H1 (cell line): ENCODE measurements around the gene IFNL4. TPM values are rescaled to one million over a fixed set of nuclear protein-coding genes. Genes with fewer than 3 reads are reported as not detected.

Source experiments
- CTCF ChIA-PET: fragments of 300-600 bp; sonication (Branson Sonifier 250); formaldehyde crosslinking; loops from one replicate; lab custom pipeline; 2021; ENCODE audit not compliant: partially characterized antibody; lab: Charles Lee
- POLR2A ChIA-PET: fragments of 300-600 bp; sonication (Branson Sonifier 250); formaldehyde crosslinking; loops from one replicate; lab custom pipeline; 2021; ENCODE audit warnings: inconsistent platforms; ENCODE audit not compliant: partially characterized antibody; lab: Charles Lee
- DNase-seq, 2 experiments: peaks; one replicate each; pipeline versions ENCODE4 v3.0.0 to v3.0.0-alpha.2; 2010 to 2022; ENCODE audit warnings: low spot score in 2 of 2, low read depth in 1 of 2, mixed read lengths in 1 of 2
- FAIRE-seq: peaks from 2 replicates; lab custom pipeline; 2011; peaks lifted over from hg19 to GRCh38; lab: Jason Lieb, UNC
- H2AFZ ChIP-seq: 2 replicates; pipeline ENCODE4 v1.8.1; 2012; ENCODE audit warnings: low read length, inconsistent platforms
- H2AK5ac ChIP-seq: 2 replicates; pipeline ENCODE4 v1.6.1; 2013; ENCODE audit warnings: low read depth, low read length
- H2BK120ac ChIP-seq: replicated peaks from 2 replicates; pipeline ENCODE3; 2013; ENCODE audit warnings: low read depth, low read length, inconsistent platforms
- H2BK12ac ChIP-seq: 2 replicates; pipeline ENCODE4 v1.6.1; 2013; ENCODE audit warnings: low read depth, low read length
- H2BK15ac ChIP-seq: 2 replicates; pipeline ENCODE4 v1.6.1; 2013; ENCODE audit warnings: low read length
- H2BK20ac ChIP-seq: 2 replicates; pipeline ENCODE4 v1.6.1; 2013; ENCODE audit warnings: low read length
- H2BK5ac ChIP-seq: 2 replicates; pipeline ENCODE4 v1.6.1; 2013; ENCODE audit warnings: low read depth, low read length
- H3K14ac ChIP-seq: 2 replicates; pipeline ENCODE4 v1.6.1; 2013; ENCODE audit warnings: inconsistent platforms; ENCODE audit not compliant: insufficient read length
- H3K18ac ChIP-seq: 2 replicates; pipeline ENCODE4 v1.6.1; 2013; ENCODE audit warnings: low read length; ENCODE audit errors: extremely low read depth
- H3K23ac ChIP-seq: 2 replicates; pipeline ENCODE4 v1.6.1; 2013; ENCODE audit warnings: inconsistent platforms; ENCODE audit not compliant: insufficient read length
- H3K23me2 ChIP-seq: 2 replicates; pipeline ENCODE4 v1.6.1; 2013; ENCODE audit warnings: low read depth, low read length
- H3K27ac ChIP-seq: 2 replicates; pipeline ENCODE4 v1.6.1; 2011; ENCODE audit warnings: low read depth, low read length, inconsistent platforms
- H3K27me3 ChIP-seq, 4 experiments: replicated peaks in 1 of 4; 1 replicate in 1 of 4; 2 replicates in 3 of 4; pipeline versions ENCODE4 v1.6.1 to v1.8.1; 2011 to 2013; ENCODE audit warnings: low read length in 3 of 4, mild to moderate bottlenecking in 3 of 4, inconsistent platforms in 2 of 4, mixed read lengths in 2 of 4, moderate library complexity in 1 of 4; ENCODE audit not compliant: control insufficient read depth in 3 of 4, insufficient read depth in 3 of 4; ENCODE audit errors: extremely low read depth in 1 of 4
- H3K36me3 ChIP-seq, 4 experiments: 2 replicates each; pipeline versions ENCODE4 v1.6.1 to v1.8.1; 2011 to 2013; ENCODE audit warnings: mild to moderate bottlenecking in 4 of 4, low read length in 3 of 4, moderate library complexity in 2 of 4, control low read depth in 1 of 4, inconsistent platforms in 1 of 4; ENCODE audit not compliant: insufficient read depth in 4 of 4, control insufficient read depth in 2 of 4
- H3K4ac ChIP-seq: replicated peaks from 2 replicates; pipeline ENCODE3; 2013; ENCODE audit warnings: low read length, low read depth, mixed read lengths, inconsistent platforms; ENCODE audit not compliant: insufficient read length
- H3K4me1 ChIP-seq, 4 experiments: replicated peaks in 1 of 4; 1 replicate in 1 of 4; 2 replicates in 3 of 4; pipeline versions ENCODE4 v1.6.1 to v1.8.1; 2011 to 2013; ENCODE audit warnings: low read length in 3 of 4, inconsistent platforms in 2 of 4, mixed read lengths in 1 of 4; ENCODE audit not compliant: insufficient read depth in 4 of 4, control insufficient read depth in 3 of 4
- H3K4me2 ChIP-seq, 2 experiments: 2 replicates each; pipeline versions ENCODE4 v1.6.1 to v1.8.1; 2011 to 2013; ENCODE audit warnings: low read depth in 2 of 2, low read length in 2 of 2, control low read depth in 1 of 2, inconsistent platforms in 1 of 2, mild to moderate bottlenecking in 1 of 2; ENCODE audit not compliant: insufficient read depth in 1 of 2
- H3K4me3 ChIP-seq, 4 experiments: fragments of 200-600, 300-600 bp in 1 of 4; sonication (generic), shearing (Covaris generic), sonication (Bioruptor Twin) in 1 of 4; 2 replicates each; pipeline versions ENCODE4 v1.5.1 to v1.8.1; 2011 to 2016; ENCODE audit warnings: low read length in 4 of 4, low read depth in 3 of 4, control low read depth in 2 of 4, inconsistent platforms in 2 of 4, mild to moderate bottlenecking in 2 of 4, mixed read lengths in 1 of 4, moderate library complexity in 1 of 4; ENCODE audit not compliant: insufficient read depth in 2 of 4; ENCODE audit errors: extremely low read depth in 1 of 4
- H3K56ac ChIP-seq: replicated peaks from 2 replicates; pipeline ENCODE3; 2013; ENCODE audit warnings: low read depth, mild to moderate bottlenecking, mixed read lengths, low read length, inconsistent platforms; ENCODE audit not compliant: insufficient read length
- H3K79me1 ChIP-seq: 2 replicates; pipeline ENCODE4 v1.6.1; 2013; ENCODE audit warnings: low read depth, low read length, control low read depth
- H3K79me2 ChIP-seq, 2 experiments: 2 replicates each; pipeline versions ENCODE4 v1.6.1 to v1.8.1; 2012 to 2013; ENCODE audit warnings: low read length in 2 of 2, mild to moderate bottlenecking in 2 of 2, inconsistent platforms in 1 of 2; ENCODE audit not compliant: insufficient read depth in 2 of 2, control insufficient read depth in 1 of 2
- H3K9ac ChIP-seq, 4 experiments: replicated peaks in 1 of 4; 1 replicate in 1 of 4; 2 replicates in 3 of 4; pipeline versions ENCODE4 v1.6.1 to v1.8.1; 2011 to 2013; ENCODE audit warnings: low read depth in 3 of 4, low read length in 3 of 4, control low read depth in 2 of 4, mild to moderate bottlenecking in 2 of 4, moderate library complexity in 2 of 4, inconsistent platforms in 1 of 4; ENCODE audit errors: extremely low read depth in 1 of 4
- H3K9me3 ChIP-seq, 2 experiments: 2 replicates each; pipeline versions ENCODE4 v1.6.1 to v1.8.1; 2012 to 2013; ENCODE audit warnings: mild to moderate bottlenecking in 2 of 2, moderate library complexity in 2 of 2, control low read depth in 1 of 2, inconsistent platforms in 1 of 2, low read depth in 1 of 2, low read length in 1 of 2, mixed read lengths in 1 of 2; ENCODE audit not compliant: insufficient read depth in 2 of 2
- H4K20me1 ChIP-seq, 2 experiments: replicated peaks in 1 of 2; 2 replicates each; pipeline versions ENCODE3 to v1.8.1; 2011 to 2013; ENCODE audit warnings: inconsistent platforms in 2 of 2, low read length in 2 of 2, mild to moderate bottlenecking in 1 of 2; ENCODE audit not compliant: insufficient read depth in 2 of 2, control insufficient read depth in 1 of 2
- H4K5ac ChIP-seq: 2 replicates; pipeline ENCODE4 v1.6.1; 2013; ENCODE audit warnings: low read length, low read depth, mixed read lengths, inconsistent platforms; ENCODE audit not compliant: insufficient read length
- H4K8ac ChIP-seq: 2 replicates; pipeline ENCODE4 v1.8.0; 2013; ENCODE audit warnings: mild to moderate bottlenecking, moderate library complexity, low read length, inconsistent platforms; ENCODE audit not compliant: insufficient read depth; ENCODE audit errors: extremely low read depth
- H4K91ac ChIP-seq: replicated peaks from 2 replicates; pipeline ENCODE3; 2013; ENCODE audit warnings: low read length, mixed read lengths, inconsistent platforms; ENCODE audit not compliant: insufficient read length
- SP1 ChIP-seq: IDR thresholded peaks from 2 replicates; pipeline ENCODE4 v1.6.1; 2011; ENCODE audit warnings: low read depth, low read length
- WGBS, 2 experiments: shearing (Covaris generic) in 1 of 2; methylation state at CpG; one replicate each; pipeline versions ENCODE4 v1.1.6 to v1.1.7; 2013 to 2015; ENCODE audit warnings: low lambda C conversion rate in 2 of 2, mixed read lengths in 2 of 2, inconsistent platforms in 1 of 2, low coverage in 1 of 2, missing lambda C conversion rate in 1 of 2; ENCODE audit not compliant: insufficient replicate concordance in 2 of 2, insufficient coverage in 1 of 2, insufficient read length in 1 of 2; ENCODE audit errors: extremely low coverage in 1 of 2, missing lambda C conversion rate in 1 of 2; 5-methylcytosine and 5-hydroxymethylcytosine counted together
- polyA plus RNA-seq, 7 experiments: library from polyadenylated mRNA; depleted of rRNA in 3 of 7; stranded (reverse) in 5 of 7; unstranded in 2 of 7; fragments of >200 nt in 5 of 7; fragments of 200-250 nt in 2 of 7; gene quantifications; 1 replicate in 5 of 7; 2 replicates in 1 of 7; 4 replicates in 1 of 7; pipeline versions ENCODE4 v1.2.1 to v1.2.3, GENCODE V29; 2011 to 2013; ENCODE audit warnings: missing spikeins in 2 of 7, mixed read lengths in 2 of 7
- total RNA-seq: library from RNA; stranded (reverse); fragmentation: NEBNext Ultra II Directional; extraction: Animal tissue kit (Norgen Biotek cat#: 25700); gene quantifications from 2 replicates; pipeline ENCODE4 v1.2.1, GENCODE V29; 2021

IFNL4 gene
- total and polyA plus RNA-seq, 2 of the 8 experiments (the other 6 are each of a cell fraction or from before 2014, with no cell fraction given) = not detected

- no peak overlapping the region for H3K23ac ChIP-seq
- no peak overlapping the region for H3K4me3 ChIP-seq
- H3K9me3 ChIP-seq = no peaks in the 10 kb centered on the region
- no peak overlapping the region for H3K56ac ChIP-seq
- H2BK15ac ChIP-seq = no peak overlapping the region
- no peak overlapping the region for H3K14ac ChIP-seq
- H4K20me1 ChIP-seq = no peaks in the 10 kb centered on the region
- H2BK20ac ChIP-seq = no peak overlapping the region
- POLR2A ChIA-PET = no interaction called here
- H3K18ac ChIP-seq = no peak overlapping the region
- H4K8ac ChIP-seq = no peak overlapping the region
- 82% methylated on average over 9 of the region's 9 CpGs; no CpG with 5 or more reads in 1 of the 2 experiments for WGBS, 2 experiments
- H3K27ac ChIP-seq = no peak overlapping the region
- DNase-seq (no peak), FAIRE-seq (no peak)
- H4K5ac ChIP-seq = no peak overlapping the region
- no peak overlapping the region for H2BK120ac ChIP-seq
- H4K91ac ChIP-seq = no peak overlapping the region
- CTCF ChIA-PET = interaction anchor here (0.6 to 0.8 kb wide), 2 partner anchors 21 to 119 kb away, joined by 3 to 4 read pairs; no protein-coding TSS in a partner anchor
- H3K4me2 ChIP-seq = no peak overlapping the region
- peaks cover 0 to 5% (median under 1%) of the 10 kb centered on the region in 4 experiments; a peak in 3 of 7 replicates for H3K4me1 ChIP-seq
- no peaks in the 10 kb centered on the region for H3K79me2 ChIP-seq
- no peak overlapping the region for H2AFZ ChIP-seq
- no peaks in the 10 kb centered on the region for H3K79me1 ChIP-seq
- no peaks in the 10 kb centered on the region for H3K36me3 ChIP-seq
- H3K9ac ChIP-seq = no peak overlapping the region; a peak in 1 of 7 replicates
- H3K4ac ChIP-seq = no peak overlapping the region
- no peak overlapping the region for H2BK5ac ChIP-seq
- H3K23me2 ChIP-seq = no peaks in the 10 kb centered on the region
- H2BK12ac ChIP-seq = 0 out of 2 replicates have a peak overlapping the region, but pooled peaks have one; percentile 35
- H2AK5ac ChIP-seq = 0 out of 2 replicates have a peak overlapping the region, but pooled peaks have one; percentile 53
- peaks cover 4 to 19% (median 10%) of the 10 kb centered on the region in 4 experiments; a peak in 6 of 7 replicates for H3K27me3 ChIP-seq
- TF ChIP-seq SP1 = no peak
These were observed 40.4 kb downstream of the IFNL4 start for GRCh38 chr19:39208175-39208795.
